K562 (cell line): ENCODE measurements around the gene BICD1.

Source experiments
- BRCA1 ChIP-seq, 2 experiments: fragments of 450-650 bp in 1 of 2; sonication (generic) in 1 of 2; formaldehyde crosslinking in 1 of 2; IDR thresholded peaks; 2 replicates each; pipeline versions ENCODE4 v1.5.0 to v1.6.1; 2017 to 2020; ENCODE audit warnings: mild to moderate bottlenecking in 1 of 2, missing genetic modification reagents in 1 of 2
- GABPB1 ChIP-seq: sonication (generic); formaldehyde crosslinking; IDR thresholded peaks from 2 replicates; pipeline ENCODE4 v1.8.0; 2022; ENCODE audit warnings: mild to moderate bottlenecking, missing genetic modification reagents
- MXI1 ChIP-seq: IDR thresholded peaks from 2 replicates; pipeline ENCODE4 v1.6.1; 2011; ENCODE audit warnings: low read depth, mild to moderate bottlenecking, improper control_type of control experiment, low read length
- POLR2A ChIP-seq: fragments of 450-650 bp; conservative IDR thresholded peaks from 2 replicates; pipeline ENCODE4 v1.6.1; 2016
- RHOXF2B ChIP-seq: fragments of 250-450 bp; sonication (Bioruptor Pico); conservative IDR thresholded peaks from 2 replicates; pipeline ENCODE4 v1.5.1; 2021
- SAP30 ChIP-seq: fragments of 200-600 bp; sonication (generic); IDR thresholded peaks from 2 replicates; pipeline ENCODE4 v1.6.1; 2012; ENCODE audit warnings: borderline replicate concordance, low read depth, mild to moderate bottlenecking, moderate library complexity, low read length, control low read depth, inconsistent platforms; ENCODE audit not compliant: insufficient read depth, poor library complexity, severe bottlenecking
- SRSF1 ChIP-seq: fragments of 200-400 bp; formaldehyde crosslinking; IDR thresholded peaks from 2 replicates; pipeline ENCODE4 v1.6.1; 2017; ENCODE audit warnings: mild to moderate bottlenecking, low read depth, low read length, moderate library complexity
- ZBTB1 ChIP-seq: sonication (generic); formaldehyde crosslinking; IDR thresholded peaks from 2 replicates; pipeline ENCODE4 v1.8.1; 2023; ENCODE audit warnings: missing genetic modification reagents, low read depth, mild to moderate bottlenecking, borderline replicate concordance
- TF ChIP-seq, protein P1 (sequence below), 2 experiments: fragments of 250-450 bp in 1 of 2; fragments of 450-650 bp in 1 of 2; sonication (Bioruptor Pico) in 1 of 2; IDR thresholded peaks; 2 replicates each; pipeline versions ENCODE4 v1.6.1 to v1.8.0; 2016 to 2021; ENCODE audit warnings: mild to moderate bottlenecking in 2 of 2, moderate library complexity in 2 of 2, missing compliant biosample characterization in 1 of 2, missing genetic modification characterization in 1 of 2
- TF ChIP-seq, protein P2 (sequence below), 3 experiments: IDR thresholded peaks in 2 of 3; conservative IDR thresholded peaks in 1 of 3; 2 replicates each; pipeline ENCODE4 v1.5.1; 2011 to 2012; ENCODE audit warnings: low read length in 3 of 3, mild to moderate bottlenecking in 3 of 3, control low read depth in 2 of 3, improper control_type of control experiment in 1 of 3, inconsistent platforms in 1 of 3, low read depth in 1 of 3, mixed read lengths in 1 of 3, moderate library complexity in 1 of 3; ENCODE audit not compliant: insufficient read depth in 2 of 3
- TF ChIP-seq, protein P3 (sequence below): IDR thresholded peaks from 2 replicates; pipeline ENCODE4 v1.6.1; 2011; ENCODE audit warnings: borderline replicate concordance, low read depth, mild to moderate bottlenecking, moderate library complexity, low read length; ENCODE audit not compliant: insufficient read depth, poor library complexity, severe bottlenecking
- TF ChIP-seq, protein P4 (sequence below): fragments of 450-650 bp; IDR thresholded peaks from 2 replicates; pipeline ENCODE4 v1.6.1; 2017; ENCODE audit warnings: mild to moderate bottlenecking, moderate library complexity
- TF ChIP-seq, protein P5 (sequence below), 2 experiments: fragments of 200-800 bp in 1 of 2; sonication (Bioruptor generic) in 1 of 2; sonication (generic) in 1 of 2; formaldehyde crosslinking in 1 of 2; IDR thresholded peaks in 1 of 2; conservative IDR thresholded peaks in 1 of 2; 2 replicates each; pipeline versions ENCODE4 v1.5.0 to v1.6.1; 2016 to 2020; ENCODE audit warnings: missing compliant biosample characterization in 1 of 2, missing genetic modification characterization in 1 of 2, missing genetic modification reagents in 1 of 2
- TF ChIP-seq, protein P6 (sequence below): sonication (generic); formaldehyde crosslinking; IDR thresholded peaks from 2 replicates; pipeline ENCODE4 v1.5.0; 2020; ENCODE audit warnings: missing genetic modification reagents

DNA sequence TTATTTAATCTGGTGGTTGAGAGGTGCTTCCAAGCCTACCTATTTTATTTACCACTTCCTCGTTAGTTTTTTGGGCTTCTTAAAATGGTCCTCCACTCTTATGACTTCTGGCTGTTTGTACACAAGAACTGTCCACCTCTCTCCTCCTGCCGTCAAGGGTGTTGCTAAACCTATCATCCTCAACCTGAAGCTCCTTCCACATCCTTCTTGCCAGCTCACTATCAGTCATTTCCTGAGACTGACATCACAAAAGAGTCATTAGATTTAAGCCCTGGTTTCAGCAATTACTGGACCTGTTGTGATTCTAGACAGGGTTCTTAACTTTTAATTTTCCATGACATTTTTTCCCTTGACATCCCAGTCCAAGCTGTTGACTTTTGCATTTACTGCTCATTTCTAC is 91.9 kb downstream of the BICD1 start:
- TF ChIP-seq, protein P1, sequence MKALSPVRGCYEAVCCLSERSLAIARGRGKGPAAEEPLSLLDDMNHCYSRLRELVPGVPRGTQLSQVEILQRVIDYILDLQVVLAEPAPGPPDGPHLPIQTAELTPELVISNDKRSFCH (CRISPR knock-in tag; IDR thresholded peaks at IDR 0.05), result no peak
- TF ChIP-seq, protein P1 (tag; IDR thresholded peaks at IDR 0.05), result no peak
- no peak for TF ChIP-seq SAP30
- TF ChIP-seq, protein P2, sequence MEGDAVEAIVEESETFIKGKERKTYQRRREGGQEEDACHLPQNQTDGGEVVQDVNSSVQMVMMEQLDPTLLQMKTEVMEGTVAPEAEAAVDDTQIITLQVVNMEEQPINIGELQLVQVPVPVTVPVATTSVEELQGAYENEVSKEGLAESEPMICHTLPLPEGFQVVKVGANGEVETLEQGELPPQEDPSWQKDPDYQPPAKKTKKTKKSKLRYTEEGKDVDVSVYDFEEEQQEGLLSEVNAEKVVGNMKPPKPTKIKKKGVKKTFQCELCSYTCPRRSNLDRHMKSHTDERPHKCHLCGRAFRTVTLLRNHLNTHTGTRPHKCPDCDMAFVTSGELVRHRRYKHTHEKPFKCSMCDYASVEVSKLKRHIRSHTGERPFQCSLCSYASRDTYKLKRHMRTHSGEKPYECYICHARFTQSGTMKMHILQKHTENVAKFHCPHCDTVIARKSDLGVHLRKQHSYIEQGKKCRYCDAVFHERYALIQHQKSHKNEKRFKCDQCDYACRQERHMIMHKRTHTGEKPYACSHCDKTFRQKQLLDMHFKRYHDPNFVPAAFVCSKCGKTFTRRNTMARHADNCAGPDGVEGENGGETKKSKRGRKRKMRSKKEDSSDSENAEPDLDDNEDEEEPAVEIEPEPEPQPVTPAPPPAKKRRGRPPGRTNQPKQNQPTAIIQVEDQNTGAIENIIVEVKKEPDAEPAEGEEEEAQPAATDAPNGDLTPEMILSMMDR (IDR thresholded peaks at IDR 0.05 in 2 of 3, conservative IDR thresholded peaks at IDR 0.05 in 1 of 3; ENCODE audit: insufficient read depth in 2 of 3, low read depth in 1 of 3, low read length in 3 of 3), result no peak
- TF ChIP-seq MXI1, result no peak
- TF ChIP-seq, protein P3, sequence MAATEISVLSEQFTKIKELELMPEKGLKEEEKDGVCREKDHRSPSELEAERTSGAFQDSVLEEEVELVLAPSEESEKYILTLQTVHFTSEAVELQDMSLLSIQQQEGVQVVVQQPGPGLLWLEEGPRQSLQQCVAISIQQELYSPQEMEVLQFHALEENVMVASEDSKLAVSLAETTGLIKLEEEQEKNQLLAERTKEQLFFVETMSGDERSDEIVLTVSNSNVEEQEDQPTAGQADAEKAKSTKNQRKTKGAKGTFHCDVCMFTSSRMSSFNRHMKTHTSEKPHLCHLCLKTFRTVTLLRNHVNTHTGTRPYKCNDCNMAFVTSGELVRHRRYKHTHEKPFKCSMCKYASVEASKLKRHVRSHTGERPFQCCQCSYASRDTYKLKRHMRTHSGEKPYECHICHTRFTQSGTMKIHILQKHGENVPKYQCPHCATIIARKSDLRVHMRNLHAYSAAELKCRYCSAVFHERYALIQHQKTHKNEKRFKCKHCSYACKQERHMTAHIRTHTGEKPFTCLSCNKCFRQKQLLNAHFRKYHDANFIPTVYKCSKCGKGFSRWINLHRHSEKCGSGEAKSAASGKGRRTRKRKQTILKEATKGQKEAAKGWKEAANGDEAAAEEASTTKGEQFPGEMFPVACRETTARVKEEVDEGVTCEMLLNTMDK, result no peak
- TF ChIP-seq GABPB1, result no peak
- no peak for TF ChIP-seq SRSF1
- TF ChIP-seq POLR2A, result no peak
- TF ChIP-seq, protein P4, sequence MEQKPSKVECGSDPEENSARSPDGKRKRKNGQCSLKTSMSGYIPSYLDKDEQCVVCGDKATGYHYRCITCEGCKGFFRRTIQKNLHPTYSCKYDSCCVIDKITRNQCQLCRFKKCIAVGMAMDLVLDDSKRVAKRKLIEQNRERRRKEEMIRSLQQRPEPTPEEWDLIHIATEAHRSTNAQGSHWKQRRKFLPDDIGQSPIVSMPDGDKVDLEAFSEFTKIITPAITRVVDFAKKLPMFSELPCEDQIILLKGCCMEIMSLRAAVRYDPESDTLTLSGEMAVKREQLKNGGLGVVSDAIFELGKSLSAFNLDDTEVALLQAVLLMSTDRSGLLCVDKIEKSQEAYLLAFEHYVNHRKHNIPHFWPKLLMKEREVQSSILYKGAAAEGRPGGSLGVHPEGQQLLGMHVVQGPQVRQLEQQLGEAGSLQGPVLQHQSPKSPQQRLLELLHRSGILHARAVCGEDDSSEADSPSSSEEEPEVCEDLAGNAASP, result no peak
- TF ChIP-seq, protein P5, sequence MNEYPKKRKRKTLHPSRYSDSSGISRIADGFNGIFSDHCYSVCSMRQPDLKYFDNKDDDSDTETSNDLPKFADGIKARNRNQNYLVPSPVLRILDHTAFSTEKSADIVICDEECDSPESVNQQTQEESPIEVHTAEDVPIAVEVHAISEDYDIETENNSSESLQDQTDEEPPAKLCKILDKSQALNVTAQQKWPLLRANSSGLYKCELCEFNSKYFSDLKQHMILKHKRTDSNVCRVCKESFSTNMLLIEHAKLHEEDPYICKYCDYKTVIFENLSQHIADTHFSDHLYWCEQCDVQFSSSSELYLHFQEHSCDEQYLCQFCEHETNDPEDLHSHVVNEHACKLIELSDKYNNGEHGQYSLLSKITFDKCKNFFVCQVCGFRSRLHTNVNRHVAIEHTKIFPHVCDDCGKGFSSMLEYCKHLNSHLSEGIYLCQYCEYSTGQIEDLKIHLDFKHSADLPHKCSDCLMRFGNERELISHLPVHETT (CRISPR knock-in tag; conservative IDR thresholded peaks at IDR 0.05 in 1 of 2, IDR thresholded peaks at IDR 0.05 in 1 of 2), result no peak
- no peak for TF ChIP-seq BRCA1 (IDR thresholded peaks at IDR 0.05)
- TF ChIP-seq BRCA1 (CRISPR knock-in tag; IDR thresholded peaks at IDR 0.05), result no peak
- TF ChIP-seq ZBTB1 (CRISPR knock-in tag), result no peak
- TF ChIP-seq, protein P6, sequence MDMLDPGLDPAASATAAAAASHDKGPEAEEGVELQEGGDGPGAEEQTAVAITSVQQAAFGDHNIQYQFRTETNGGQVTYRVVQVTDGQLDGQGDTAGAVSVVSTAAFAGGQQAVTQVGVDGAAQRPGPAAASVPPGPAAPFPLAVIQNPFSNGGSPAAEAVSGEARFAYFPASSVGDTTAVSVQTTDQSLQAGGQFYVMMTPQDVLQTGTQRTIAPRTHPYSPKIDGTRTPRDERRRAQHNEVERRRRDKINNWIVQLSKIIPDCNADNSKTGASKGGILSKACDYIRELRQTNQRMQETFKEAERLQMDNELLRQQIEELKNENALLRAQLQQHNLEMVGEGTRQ (CRISPR knock-in tag), result no peak
- no peak for TF ChIP-seq RHOXF2B (CRISPR knock-in tag)
